ENCODE measurements around the gene ZFP2. TPM values are rescaled to one million over a fixed set of nuclear protein-coding genes. Genes with fewer than 3 reads are reported as not detected.
A peak's percentile ranks its signal among the peaks of the same experiment; 100 is the strongest.

ZFP2 gene
- total and polyA plus RNA-seq, 2 of the 13 experiments (the other 11 are each of a cell fraction or from before 2014, with no cell fraction given) = 0.27 to 0.42 TPM

DNA sequence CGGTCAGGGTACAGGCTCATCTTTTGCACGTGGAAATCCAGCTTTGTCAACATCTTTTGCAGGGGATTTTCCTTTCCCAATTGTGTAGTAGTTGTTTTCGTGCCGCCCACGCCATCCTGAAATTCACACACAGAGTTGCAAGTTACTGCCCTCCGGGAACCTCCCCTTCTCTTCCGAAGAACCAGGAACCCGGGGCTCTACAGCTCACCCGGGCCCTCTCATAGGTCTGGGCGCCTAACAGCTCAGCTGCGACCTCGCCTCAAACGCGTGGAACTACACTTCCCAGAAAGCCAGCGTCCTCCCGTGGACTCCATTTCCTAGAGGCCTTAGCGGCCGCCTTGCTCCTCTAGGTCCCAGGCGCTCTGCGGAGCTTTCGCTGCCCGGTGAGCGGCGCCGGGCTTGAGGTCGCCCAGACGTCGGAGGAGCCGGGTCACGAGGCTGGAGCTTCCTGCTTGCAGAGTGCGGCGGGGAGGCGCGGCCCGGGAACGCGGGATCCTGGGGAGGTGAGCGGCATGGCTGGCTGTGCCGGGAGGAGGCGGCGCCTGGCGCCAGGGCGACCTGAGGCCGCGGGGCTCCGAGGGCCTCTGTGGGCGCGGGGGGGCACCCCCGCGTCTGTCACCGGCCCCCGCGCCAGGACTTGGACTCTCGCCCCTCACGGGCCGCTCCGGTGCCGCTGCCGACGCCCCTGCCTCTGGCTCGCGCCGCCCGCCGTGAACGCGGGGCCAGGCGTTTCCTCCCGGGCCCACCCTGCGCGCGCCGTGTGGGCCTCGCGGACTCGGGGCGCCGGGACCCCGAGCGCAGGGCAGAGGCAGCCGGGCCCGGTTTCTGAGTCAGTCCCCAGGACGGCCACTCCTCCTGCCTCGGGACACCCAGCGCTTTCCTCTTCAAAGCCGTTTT, 35.8 kb upstream of the ZFP2 start, which contains the start of gene ZNF354B (continued):
- TF ChIP-seq MTA1 (CRISPR knock-in tag; IDR thresholded peaks at IDR 0.05; ENCODE audit: borderline replicate concordance) = peak; percentile 70; the same call in 1 of the 2 replicates
- no peak for TF ChIP-seq FOXM1 (CRISPR knock-in tag; IDR thresholded peaks at IDR 0.05)
- TF ChIP-seq, protein P1, sequence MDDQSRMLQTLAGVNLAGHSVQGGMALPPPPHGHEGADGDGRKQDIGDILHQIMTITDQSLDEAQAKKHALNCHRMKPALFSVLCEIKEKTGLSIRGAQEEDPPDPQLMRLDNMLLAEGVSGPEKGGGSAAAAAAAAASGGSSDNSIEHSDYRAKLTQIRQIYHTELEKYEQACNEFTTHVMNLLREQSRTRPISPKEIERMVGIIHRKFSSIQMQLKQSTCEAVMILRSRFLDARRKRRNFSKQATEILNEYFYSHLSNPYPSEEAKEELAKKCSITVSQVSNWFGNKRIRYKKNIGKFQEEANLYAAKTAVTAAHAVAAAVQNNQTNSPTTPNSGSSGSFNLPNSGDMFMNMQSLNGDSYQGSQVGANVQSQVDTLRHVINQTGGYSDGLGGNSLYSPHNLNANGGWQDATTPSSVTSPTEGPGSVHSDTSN (CRISPR knock-in tag; IDR thresholded peaks at IDR 0.05; ENCODE audit: borderline replicate concordance) = 0 out of 2 replicates have a peak, but pooled peaks have one; percentile 41
- no peak for TF ChIP-seq MAFK (conservative IDR thresholded peaks at IDR 0.05 in 1 of 2, IDR thresholded peaks at IDR 0.05 in 1 of 2; ENCODE audit: low read length in 2 of 2)
- TF ChIP-seq RFXANK (CRISPR knock-in tag; IDR thresholded peaks at IDR 0.05) = no peak
- TF ChIP-seq, protein P2, sequence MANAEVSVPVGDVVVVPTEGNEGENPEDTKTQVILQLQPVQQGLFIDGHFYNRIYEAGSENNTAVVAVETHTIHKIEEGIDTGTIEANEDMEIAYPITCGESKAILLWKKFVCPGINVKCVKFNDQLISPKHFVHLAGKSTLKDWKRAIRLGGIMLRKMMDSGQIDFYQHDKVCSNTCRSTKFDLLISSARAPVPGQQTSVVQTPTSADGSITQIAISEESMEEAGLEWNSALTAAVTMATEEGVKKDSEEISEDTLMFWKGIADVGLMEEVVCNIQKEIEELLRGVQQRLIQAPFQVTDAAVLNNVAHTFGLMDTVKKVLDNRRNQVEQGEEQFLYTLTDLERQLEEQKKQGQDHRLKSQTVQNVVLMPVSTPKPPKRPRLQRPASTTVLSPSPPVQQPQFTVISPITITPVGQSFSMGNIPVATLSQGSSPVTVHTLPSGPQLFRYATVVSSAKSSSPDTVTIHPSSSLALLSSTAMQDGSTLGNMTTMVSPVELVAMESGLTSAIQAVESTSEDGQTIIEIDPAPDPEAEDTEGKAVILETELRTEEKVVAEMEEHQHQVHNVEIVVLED (CRISPR knock-in tag; IDR thresholded peaks at IDR 0.05; ENCODE audit: borderline replicate concordance) = peak; percentile 87
- TF ChIP-seq POGZ (CRISPR knock-in tag; IDR thresholded peaks at IDR 0.05) = peak; percentile 64
- TF ChIP-seq NR2F1 (CRISPR knock-in tag; IDR thresholded peaks at IDR 0.05) = no peak
- TF ChIP-seq RFX1 (IDR thresholded peaks at IDR 0.05) = no peak
- TF ChIP-seq ATAD3A (CRISPR knock-in tag; IDR thresholded peaks at IDR 0.05) = no peak
- TF ChIP-seq STAT5B (CRISPR knock-in tag; IDR thresholded peaks at IDR 0.05) = no peak
- no peak for TF ChIP-seq ZNF383 (CRISPR knock-in tag; IDR thresholded peaks at IDR 0.05; ENCODE audit: borderline replicate concordance)
- TF ChIP-seq, protein P3, sequence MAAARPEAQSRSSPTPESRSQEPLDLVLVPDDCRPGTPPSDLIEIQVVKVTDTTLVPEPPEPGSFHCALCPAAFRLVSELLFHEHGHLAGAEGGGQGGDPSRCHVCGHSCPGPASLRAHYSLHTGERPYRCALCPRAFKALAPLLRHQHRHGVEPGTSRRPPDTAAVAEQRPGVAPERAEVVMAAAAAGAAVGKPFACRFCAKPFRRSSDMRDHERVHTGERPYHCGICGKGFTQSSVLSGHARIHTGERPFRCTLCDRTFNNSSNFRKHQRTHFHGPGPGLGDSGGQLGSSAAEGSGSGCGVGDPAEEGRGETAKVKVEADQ (CRISPR knock-in tag; IDR thresholded peaks at IDR 0.05; ENCODE audit: borderline replicate concordance) = 0 out of 2 replicates have a peak, but pooled peaks have one; percentile 33
- TF ChIP-seq HNF4G (IDR thresholded peaks at IDR 0.05; ENCODE audit: borderline replicate concordance, low read depth, low read length) = no peak
- TF ChIP-seq HNF4G (CRISPR knock-in tag; IDR thresholded peaks at IDR 0.05; ENCODE audit: borderline replicate concordance, low read depth) = no peak
- TF ChIP-seq KLF11 (CRISPR knock-in tag; IDR thresholded peaks at IDR 0.05) = 0 out of 2 replicates have a peak, but pooled peaks have one; percentile 80
- TF ChIP-seq, protein P4, sequence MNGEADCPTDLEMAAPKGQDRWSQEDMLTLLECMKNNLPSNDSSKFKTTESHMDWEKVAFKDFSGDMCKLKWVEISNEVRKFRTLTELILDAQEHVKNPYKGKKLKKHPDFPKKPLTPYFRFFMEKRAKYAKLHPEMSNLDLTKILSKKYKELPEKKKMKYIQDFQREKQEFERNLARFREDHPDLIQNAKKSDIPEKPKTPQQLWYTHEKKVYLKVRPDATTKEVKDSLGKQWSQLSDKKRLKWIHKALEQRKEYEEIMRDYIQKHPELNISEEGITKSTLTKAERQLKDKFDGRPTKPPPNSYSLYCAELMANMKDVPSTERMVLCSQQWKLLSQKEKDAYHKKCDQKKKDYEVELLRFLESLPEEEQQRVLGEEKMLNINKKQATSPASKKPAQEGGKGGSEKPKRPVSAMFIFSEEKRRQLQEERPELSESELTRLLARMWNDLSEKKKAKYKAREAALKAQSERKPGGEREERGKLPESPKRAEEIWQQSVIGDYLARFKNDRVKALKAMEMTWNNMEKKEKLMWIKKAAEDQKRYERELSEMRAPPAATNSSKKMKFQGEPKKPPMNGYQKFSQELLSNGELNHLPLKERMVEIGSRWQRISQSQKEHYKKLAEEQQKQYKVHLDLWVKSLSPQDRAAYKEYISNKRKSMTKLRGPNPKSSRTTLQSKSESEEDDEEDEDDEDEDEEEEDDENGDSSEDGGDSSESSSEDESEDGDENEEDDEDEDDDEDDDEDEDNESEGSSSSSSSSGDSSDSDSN (CRISPR knock-in tag; IDR thresholded peaks at IDR 0.05) = peak; percentile 96
- TF ChIP-seq, protein P5, sequence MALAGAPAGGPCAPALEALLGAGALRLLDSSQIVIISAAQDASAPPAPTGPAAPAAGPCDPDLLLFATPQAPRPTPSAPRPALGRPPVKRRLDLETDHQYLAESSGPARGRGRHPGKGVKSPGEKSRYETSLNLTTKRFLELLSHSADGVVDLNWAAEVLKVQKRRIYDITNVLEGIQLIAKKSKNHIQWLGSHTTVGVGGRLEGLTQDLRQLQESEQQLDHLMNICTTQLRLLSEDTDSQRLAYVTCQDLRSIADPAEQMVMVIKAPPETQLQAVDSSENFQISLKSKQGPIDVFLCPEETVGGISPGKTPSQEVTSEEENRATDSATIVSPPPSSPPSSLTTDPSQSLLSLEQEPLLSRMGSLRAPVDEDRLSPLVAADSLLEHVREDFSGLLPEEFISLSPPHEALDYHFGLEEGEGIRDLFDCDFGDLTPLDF (CRISPR knock-in tag; IDR thresholded peaks at IDR 0.05) = peak; percentile 59; the same call in 1 of the 2 replicates
- peak; percentile 32; the same call in 1 of the 2 replicates for TF ChIP-seq SMAD3 (CRISPR knock-in tag; IDR thresholded peaks at IDR 0.05)
- no peak for TF ChIP-seq IKZF1 (IDR thresholded peaks at IDR 0.05)
- peak; percentile 80 for TF ChIP-seq ISL2 (CRISPR knock-in tag; IDR thresholded peaks at IDR 0.05)
- TF ChIP-seq, protein P6, sequence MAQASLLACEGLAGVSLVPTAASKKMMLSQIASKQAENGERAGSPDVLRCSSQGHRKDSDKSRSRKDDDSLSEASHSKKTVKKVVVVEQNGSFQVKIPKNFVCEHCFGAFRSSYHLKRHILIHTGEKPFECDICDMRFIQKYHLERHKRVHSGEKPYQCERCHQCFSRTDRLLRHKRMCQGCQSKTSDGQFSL (CRISPR knock-in tag; IDR thresholded peaks at IDR 0.05) = no peak
